ENCODE measurements around the gene TENT4B. TPM values are rescaled to one million over a fixed set of nuclear protein-coding genes. Genes with fewer than 3 reads are reported as not detected.

Gene TENT4B
- total RNA-seq, 1 experiment from 2014 or later = 13.0 TPM

DNA sequence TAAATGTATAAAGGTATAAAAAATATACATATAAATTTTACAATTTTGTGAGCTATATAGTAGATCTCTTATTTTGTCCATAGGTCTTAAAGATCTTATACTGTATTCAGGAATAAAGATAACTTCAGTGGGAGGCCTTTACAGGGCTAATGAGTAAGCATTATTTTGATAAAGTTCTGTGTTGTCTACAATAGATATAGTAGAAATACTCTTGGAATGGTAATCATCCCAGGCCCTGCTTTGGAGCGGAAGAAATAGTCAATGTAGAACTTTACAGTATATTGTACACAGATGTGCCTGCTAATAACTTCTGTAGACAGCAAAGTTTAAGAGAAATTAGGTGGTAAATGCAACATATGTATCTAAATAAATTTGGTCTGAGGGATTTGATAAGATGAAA is 42.6 kb downstream of the TENT4B start:
- no peak overlapping the region for H3K14ac ChIP-seq (ENCODE audit: insufficient read depth, low read length)
- H3K79me2 ChIP-seq (ENCODE audit: insufficient read depth, low read length) = peaks cover 6% of the 10 kb centered on the region; the same call in 1 of the 2 replicates
- DNase-seq = no peak
- H4K5ac ChIP-seq (ENCODE audit: insufficient read length, low read depth, low read length) = no peak overlapping the region
- peaks cover 2 to 5% (median 4%) of the 10 kb centered on the region in 3 experiments; a peak in 6 of 7 replicates for H3K36me3 Mint-ChIP-seq (ENCODE audit: insufficient read depth in 1 of 3, low read depth in 3 of 3)
- no CpG with 5 or more reads among the region's 1 CpG for WGBS (ENCODE audit: extremely low coverage, insufficient read length, low lambda C conversion rate)
- H3K27me3 ChIP-seq (ENCODE audit: insufficient read depth, low read length) = no peaks in the 10 kb centered on the region
- H3K4ac ChIP-seq (ENCODE audit: low read depth, low read length) = no peak overlapping the region
- H3T11ph ChIP-seq (ENCODE audit: low read length) = no peak overlapping the region
- H3K9me3 ChIP-seq (ENCODE audit: control insufficient read depth, low read depth, low read length) = no peaks in the 10 kb centered on the region
- H3K23ac ChIP-seq (ENCODE audit: insufficient read length, low read depth, low read length) = no peak overlapping the region
- no peak overlapping the region for H3K9ac ChIP-seq (ENCODE audit: extremely low read depth, insufficient read length, low read length)
- H3K56ac ChIP-seq (ENCODE audit: insufficient read length, low read depth, low read length) = no peak overlapping the region
- no peaks in the 10 kb centered on the region; a peak in 1 of 5 replicates for H3K9me3 Mint-ChIP-seq
- H2BK12ac ChIP-seq (ENCODE audit: insufficient read length, low read depth, low read length) = no peak overlapping the region
- H3K79me1 ChIP-seq (ENCODE audit: insufficient read depth, low read depth, low read length, poor library complexity, severe bottlenecking) = peaks cover 8% of the 10 kb centered on the region
- H3K4me3 Mint-ChIP-seq = no peak overlapping the region
- no peak overlapping the region for H3K18ac ChIP-seq (ENCODE audit: insufficient read length, low read depth, low read length)
- no peak overlapping the region for H4K8ac ChIP-seq (replicated peaks; ENCODE audit: insufficient read length, low read depth, low read length)
- H3K27ac ChIP-seq (ENCODE audit: insufficient read length, low read depth, low read length) = no peak overlapping the region
- no peaks in the 10 kb centered on the region for H3K23me2 ChIP-seq (ENCODE audit: insufficient read length, low read depth, low read length, poor library complexity, severe bottlenecking)
- no peaks in the 10 kb centered on the region for H3K27me3 Mint-ChIP-seq (ENCODE audit: low read depth)
- no peak overlapping the region for H2AK5ac ChIP-seq (ENCODE audit: insufficient read length, low read length)
- TF ChIP-seq, protein P1, sequence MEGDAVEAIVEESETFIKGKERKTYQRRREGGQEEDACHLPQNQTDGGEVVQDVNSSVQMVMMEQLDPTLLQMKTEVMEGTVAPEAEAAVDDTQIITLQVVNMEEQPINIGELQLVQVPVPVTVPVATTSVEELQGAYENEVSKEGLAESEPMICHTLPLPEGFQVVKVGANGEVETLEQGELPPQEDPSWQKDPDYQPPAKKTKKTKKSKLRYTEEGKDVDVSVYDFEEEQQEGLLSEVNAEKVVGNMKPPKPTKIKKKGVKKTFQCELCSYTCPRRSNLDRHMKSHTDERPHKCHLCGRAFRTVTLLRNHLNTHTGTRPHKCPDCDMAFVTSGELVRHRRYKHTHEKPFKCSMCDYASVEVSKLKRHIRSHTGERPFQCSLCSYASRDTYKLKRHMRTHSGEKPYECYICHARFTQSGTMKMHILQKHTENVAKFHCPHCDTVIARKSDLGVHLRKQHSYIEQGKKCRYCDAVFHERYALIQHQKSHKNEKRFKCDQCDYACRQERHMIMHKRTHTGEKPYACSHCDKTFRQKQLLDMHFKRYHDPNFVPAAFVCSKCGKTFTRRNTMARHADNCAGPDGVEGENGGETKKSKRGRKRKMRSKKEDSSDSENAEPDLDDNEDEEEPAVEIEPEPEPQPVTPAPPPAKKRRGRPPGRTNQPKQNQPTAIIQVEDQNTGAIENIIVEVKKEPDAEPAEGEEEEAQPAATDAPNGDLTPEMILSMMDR (conservative IDR thresholded peaks at IDR 0.05) = no peak
- H2BK15ac ChIP-seq (ENCODE audit: low read depth, low read length) = no peak overlapping the region
- H4K91ac ChIP-seq (ENCODE audit: insufficient read length, low read depth, low read length) = no peak overlapping the region
- H3K27ac Mint-ChIP-seq = no peak overlapping the region
- peaks cover 0 to 5% of the 10 kb centered on the region in 2 experiments; a peak in 2 of 4 replicates for H3K4me1 Mint-ChIP-seq
- H2BK120ac ChIP-seq (ENCODE audit: low read depth, low read length, poor library complexity, severe bottlenecking) = no peak overlapping the region
- H2BK5ac ChIP-seq (ENCODE audit: insufficient read length, low read length) = no peak overlapping the region
- no peaks in the 10 kb centered on the region for H4K20me1 ChIP-seq (ENCODE audit: control insufficient read depth, insufficient read depth, insufficient read length)
- no peaks in the 10 kb centered on the region for H3K4me1 ChIP-seq (ENCODE audit: insufficient read depth, low read length)
- no peak overlapping the region for H2BK20ac ChIP-seq (ENCODE audit: low read depth, low read length, poor library complexity, severe bottlenecking)
- H2AFZ ChIP-seq (ENCODE audit: low read length) = no peak overlapping the region
- no peak overlapping the region for H3K4me2 ChIP-seq (ENCODE audit: insufficient read depth, insufficient read length, low read length)
